A549 (cell line): Measurements from ENCODE around the gene CFAP97D2. TPM values are rescaled to one million over a fixed set of nuclear protein-coding genes. Genes with fewer than 3 reads are reported as not detected.
"Not testable (repeated sequence)": the region's sequence is repeated elsewhere in the genome, so short reads cannot be mapped to it uniquely, and the experiment has no call there.

Experiments used
- ATAC-seq, 2 experiments: fragments of 200-7000 bp in 1 of 2; fragments of >200 bp in 1 of 2; cut with Nextera tagmentation in 1 of 2; cut with Tn5 transposase in 1 of 2; 3 replicates each; pipeline versions ENCODE4 v1.8.0 to v1.9.1; 2018 to 2020; ENCODE audit warnings: mild to moderate bottlenecking in 1 of 2, moderate library complexity in 1 of 2
- CTCF ChIA-PET: fragments of 300-600 bp; sonication (Branson Sonifier 250); formaldehyde crosslinking; extraction: SDS; loops from one replicate; lab custom pipeline; 2021; ENCODE audit warnings: antibody characterized with exemption, inconsistent platforms; lab: Yijun Ruan, JAX
- POLR2A ChIA-PET: fragments of 350-600 bp; formaldehyde crosslinking; extraction: SDS; loops from one replicate; lab custom pipeline; 2021; ENCODE audit warnings: antibody characterized with exemption, inconsistent platforms; lab: Yijun Ruan, JAX
- DNase-seq, 2 experiments: peaks; one replicate each; pipeline versions ENCODE4 v3.0.0 to v3.0.0-alpha.2; 2011 to 2016; ENCODE audit warnings: low read depth in 1 of 2, low spot score in 1 of 2
- FAIRE-seq: peaks from 2 replicates; lab custom pipeline; 2011; peaks lifted over from hg19 to GRCh38; lab: Jason Lieb, UNC
- H3K27ac ChIP-seq, 2 experiments: fragments of >200 bp; sonication (Bioruptor Twin); formaldehyde crosslinking; 3 replicates each; pipeline ENCODE4 v1.5.1; 2016 to 2017
- H3K4me1 ChIP-seq: fragments of >200 bp; sonication (Bioruptor Twin); formaldehyde crosslinking; 3 replicates; pipeline ENCODE4 v1.6.1; 2016
- H3K4me2 ChIP-seq: fragments of >200 bp; sonication (Bioruptor Twin); formaldehyde crosslinking; 3 replicates; pipeline ENCODE4 v1.6.1; 2016
- H3K4me3 ChIP-seq: fragments of >200 bp; sonication (Bioruptor Twin); formaldehyde crosslinking; 3 replicates; pipeline ENCODE4 v1.5.1; 2016
- H3K9me3 ChIP-seq: fragments of >200 bp; sonication (Bioruptor Twin); formaldehyde crosslinking; 3 replicates; pipeline ENCODE4 v1.6.1; 2016
- BHLHE40 ChIP-seq: IDR thresholded peaks from 2 replicates; pipeline ENCODE4 v1.6.1; 2012; ENCODE audit warnings: low read depth, low read length, inconsistent platforms
- CBX2 ChIP-seq: fragments of 200-600 bp; sonication (generic); IDR thresholded peaks from 2 replicates; pipeline ENCODE4 v1.6.1; 2016; ENCODE audit warnings: low read depth, mild to moderate bottlenecking, borderline replicate concordance
- CHD4 ChIP-seq: fragments of 200-600 bp; sonication (generic); IDR thresholded peaks from 2 replicates; pipeline ENCODE4 v1.6.1; 2016; ENCODE audit warnings: antibody characterized with exemption, mild to moderate bottlenecking, borderline replicate concordance
- EHMT2 ChIP-seq: fragments of 200-600 bp; sonication (generic); IDR thresholded peaks from 2 replicates; pipeline ENCODE4 v1.6.1; 2016; ENCODE audit warnings: antibody characterized with exemption, low read depth, mild to moderate bottlenecking, moderate library complexity
- FOXS1 ChIP-seq: fragments of 250-450 bp; sonication (Bioruptor Pico); IDR thresholded peaks from 2 replicates; pipeline ENCODE4 v1.5.0; 2020; ENCODE audit warnings: mild to moderate bottlenecking, moderate library complexity
- HDAC2 ChIP-seq: fragments of 200-600 bp; sonication (generic); IDR thresholded peaks from 2 replicates; pipeline ENCODE4 v1.6.1; 2016
- JUN ChIP-seq, 2 experiments: fragments of >200 bp; sonication (Bioruptor Twin); formaldehyde crosslinking; IDR thresholded peaks; 2 replicates in 1 of 2; 3 replicates in 1 of 2; pipeline ENCODE4 v1.6.1; 2016 to 2017
- KDM1A ChIP-seq: fragments of 200-600 bp; sonication (generic); IDR thresholded peaks from 2 replicates; pipeline ENCODE4 v1.6.1; 2016; ENCODE audit warnings: low read depth, mild to moderate bottlenecking
- MAZ ChIP-seq: fragments of 150-350 bp; IDR thresholded peaks from 2 replicates; pipeline ENCODE4 v1.6.1; 2014; ENCODE audit warnings: antibody characterized with exemption, low read depth, low read length, borderline replicate concordance
- MYC ChIP-seq: IDR thresholded peaks from 2 replicates; pipeline ENCODE4 v1.6.1; 2012; ENCODE audit warnings: mild to moderate bottlenecking, inconsistent platforms, low read length, improper control_type of control experiment, borderline replicate concordance
- NPAS2 ChIP-seq: fragments of 250-450 bp; sonication (Bioruptor Pico); IDR thresholded peaks from 2 replicates; pipeline ENCODE4 v1.8.0; 2022; ENCODE audit warnings: mild to moderate bottlenecking, moderate library complexity, borderline replicate concordance
- POLR2A ChIP-seq: IDR thresholded peaks from 2 replicates; pipeline ENCODE4 v1.6.1; 2012; ENCODE audit warnings: mild to moderate bottlenecking, low read length
- RCOR1 ChIP-seq: fragments of 150-350 bp; IDR thresholded peaks from 2 replicates; pipeline ENCODE4 v1.6.1; 2014; ENCODE audit warnings: antibody characterized with exemption, low read length, low read depth
- RFX5 ChIP-seq: fragments of 450-650 bp; IDR thresholded peaks from 2 replicates; pipeline ENCODE4 v1.7.1; 2014; ENCODE audit warnings: antibody characterized with exemption, mild to moderate bottlenecking, moderate library complexity
- ZC3H11A ChIP-seq: fragments of 450-650 bp; IDR thresholded peaks from 2 replicates; pipeline ENCODE4 v1.6.1; 2014; ENCODE audit warnings: antibody characterized with exemption, mild to moderate bottlenecking
- ZSCAN20 ChIP-seq: fragments of 250-450 bp; sonication (Bioruptor Pico); IDR thresholded peaks from 2 replicates; pipeline ENCODE4 v1.8.0; 2022; ENCODE audit warnings: mild to moderate bottlenecking, moderate library complexity
- WGBS: methylation state at CpG from one replicate; pipeline ENCODE4 v1.1.6; 2017; ENCODE audit errors: missing lambda C conversion rate; 5-methylcytosine and 5-hydroxymethylcytosine counted together
- polyA plus RNA-seq, 4 experiments: library from polyadenylated mRNA; depleted of rRNA in 3 of 4; stranded (reverse); fragments of >200 nt; fragmentation: RNase III in 1 of 4; extraction: RNeasy Plus Mini Kit Qiagen cat#74134 plus additional on column Dnase treatment in 1 of 4; gene quantifications; 2 replicates in 3 of 4; 3 replicates in 1 of 4; pipeline ENCODE4 v1.2.3, GENCODE V29; 2011 to 2017
- TF ChIP-seq, protein P1 (sequence below): fragments of >200 bp; sonication (Bioruptor Twin); formaldehyde crosslinking; IDR thresholded peaks from 3 replicates; pipeline ENCODE4 v1.6.1; 2016
- TF ChIP-seq, protein P2 (sequence below): fragments of 450-650 bp; IDR thresholded peaks from 2 replicates; pipeline ENCODE4 v1.6.1; 2014; ENCODE audit warnings: antibody characterized with exemption
- TF ChIP-seq, protein P3 (sequence below): fragments of 250-450 bp; sonication (Bioruptor Pico); IDR thresholded peaks from 2 replicates; pipeline ENCODE4 v1.5.0; 2021; ENCODE audit warnings: mild to moderate bottlenecking, moderate library complexity, borderline replicate concordance
- TF ChIP-seq, protein P4 (sequence below): fragments of >200 bp; sonication (Bioruptor Twin); formaldehyde crosslinking; IDR thresholded peaks from 3 replicates; pipeline ENCODE4 v1.5.1; 2016

Gene CFAP97D2
- polyA plus RNA-seq, 2 of the 4 experiments (the other 2 are of a cell fraction), result not detected

DNA sequence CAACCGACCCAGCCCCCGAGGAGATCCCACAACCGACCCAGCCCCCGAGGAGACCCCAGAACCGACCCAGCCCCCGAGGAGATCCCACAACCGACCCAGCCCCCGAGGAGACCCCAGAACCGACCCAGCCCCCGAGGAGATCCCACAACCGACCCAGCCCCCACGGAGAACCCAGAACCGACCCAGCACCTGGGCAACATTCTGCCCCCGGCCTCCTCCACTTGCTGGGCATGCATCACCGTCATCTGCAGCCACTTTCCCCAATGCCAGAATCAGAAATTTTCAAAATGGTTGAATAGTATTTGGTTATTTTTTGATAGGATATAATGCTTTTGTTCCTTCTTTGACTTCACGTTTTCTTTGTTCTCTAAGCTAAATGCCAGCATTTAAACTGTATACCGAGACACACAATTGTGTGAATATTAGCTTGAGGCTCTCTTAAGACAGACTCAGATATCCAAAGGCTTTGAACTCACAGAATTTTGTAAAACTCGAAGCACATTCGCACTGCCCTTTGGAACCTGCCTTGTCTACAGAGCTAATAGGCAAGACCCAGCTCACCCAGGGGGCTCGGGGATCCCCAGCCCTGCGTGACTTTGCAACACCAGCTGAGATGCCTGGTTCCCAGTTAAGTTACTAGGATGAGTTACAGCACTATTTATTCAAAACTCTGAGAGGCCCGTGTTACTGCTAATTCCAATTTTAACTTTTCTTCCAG, 31.1 kb upstream of the CFAP97D2 start:
- FAIRE-seq (no peak), ATAC-seq (no peak), DNase-seq (no peak)
- Histone ChIP-seq H3K4me2 (no peak overlapping the region), H3K27ac (no peak overlapping the region), H3K4me3 (no peak overlapping the region), H3K4me1 (peaks cover 7% of the 10 kb centered on the region), H3K9me3 (no peaks in the 10 kb centered on the region)
- 74% methylated on average over 11 of the region's 22 CpGs for WGBS
- TF ChIP-seq FOXS1 (CRISPR knock-in tag) (no peak), ZC3H11A (no peak), MAZ (no peak), RFX5 (no peak)
- ChIA-PET POLR2A (no interaction called here), CTCF (interaction anchor here (0.9 kb wide), 1 partner anchor 80 kb away, joined by 3 read pairs; no protein-coding TSS in a partner anchor)

DNA sequence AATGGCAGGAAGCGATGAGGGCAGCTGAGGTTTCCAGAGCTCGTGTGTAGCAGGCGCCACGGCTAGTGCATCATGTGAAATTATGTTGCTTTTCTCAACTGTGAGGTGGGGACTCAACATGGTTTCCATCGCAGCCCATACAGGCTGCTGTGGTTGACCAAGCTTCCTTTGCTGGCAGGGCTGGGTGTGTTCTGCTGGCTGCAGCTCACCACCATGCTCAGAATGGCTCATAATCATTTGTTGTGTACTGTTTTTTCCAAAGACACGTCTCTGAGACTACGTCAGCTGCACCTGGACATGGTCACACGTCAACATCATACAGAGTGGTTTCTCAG, 30.6 kb upstream of the CFAP97D2 start:
- FAIRE-seq (no peak), ATAC-seq (no peak), DNase-seq (no peak)
- H3K4me2 ChIP-seq, result no peak overlapping the region
- TF ChIP-seq HDAC2 (no peak), RCOR1 (no peak), CBX2 (no peak), CHD4 (no peak)
- POLR2A ChIA-PET, result no interaction called here
- peaks cover 7% of the 10 kb centered on the region for H3K4me1 ChIP-seq
- H3K4me3 ChIP-seq, result no peak overlapping the region
- no peak overlapping the region for H3K27ac ChIP-seq
- no peaks in the 10 kb centered on the region for H3K9me3 ChIP-seq
- WGBS, result 84% methylated on average over 8 of the region's 8 CpGs
- CTCF ChIA-PET, result interaction anchor here (0.9 kb wide), 1 partner anchor 80 kb away, joined by 3 read pairs; no protein-coding TSS in a partner anchor

DNA sequence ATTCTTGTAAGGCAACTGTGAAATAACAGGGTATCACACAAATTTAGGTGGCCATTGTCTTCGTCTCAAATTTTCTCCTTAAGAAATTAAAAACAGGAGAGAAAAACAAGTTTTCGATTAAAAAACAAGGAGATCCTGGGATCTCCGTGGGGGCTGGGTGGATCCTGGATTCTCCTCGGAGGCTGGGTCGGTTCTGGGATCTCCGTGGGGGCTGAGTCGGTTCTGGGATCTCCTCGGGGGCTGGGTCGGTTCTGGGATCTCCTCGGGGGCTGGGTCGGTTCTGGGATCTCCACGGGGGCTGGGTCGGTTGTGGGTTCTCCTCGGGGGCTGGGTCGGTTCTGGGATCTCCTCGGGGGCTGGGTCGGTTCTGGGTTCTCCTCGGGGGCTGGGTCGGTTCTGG, 30.2 kb upstream of the CFAP97D2 start:
- ATAC-seq, H3K9me3 ChIP-seq, FAIRE-seq, H3K27ac ChIP-seq, H3K4me2 ChIP-seq, POLR2A ChIA-PET, H3K4me3 ChIP-seq, DNase-seq, CTCF ChIA-PET, H3K4me1 ChIP-seq: not testable (repeated sequence)
- WGBS, result 56% methylated on average over 9 of the region's 19 CpGs

DNA sequence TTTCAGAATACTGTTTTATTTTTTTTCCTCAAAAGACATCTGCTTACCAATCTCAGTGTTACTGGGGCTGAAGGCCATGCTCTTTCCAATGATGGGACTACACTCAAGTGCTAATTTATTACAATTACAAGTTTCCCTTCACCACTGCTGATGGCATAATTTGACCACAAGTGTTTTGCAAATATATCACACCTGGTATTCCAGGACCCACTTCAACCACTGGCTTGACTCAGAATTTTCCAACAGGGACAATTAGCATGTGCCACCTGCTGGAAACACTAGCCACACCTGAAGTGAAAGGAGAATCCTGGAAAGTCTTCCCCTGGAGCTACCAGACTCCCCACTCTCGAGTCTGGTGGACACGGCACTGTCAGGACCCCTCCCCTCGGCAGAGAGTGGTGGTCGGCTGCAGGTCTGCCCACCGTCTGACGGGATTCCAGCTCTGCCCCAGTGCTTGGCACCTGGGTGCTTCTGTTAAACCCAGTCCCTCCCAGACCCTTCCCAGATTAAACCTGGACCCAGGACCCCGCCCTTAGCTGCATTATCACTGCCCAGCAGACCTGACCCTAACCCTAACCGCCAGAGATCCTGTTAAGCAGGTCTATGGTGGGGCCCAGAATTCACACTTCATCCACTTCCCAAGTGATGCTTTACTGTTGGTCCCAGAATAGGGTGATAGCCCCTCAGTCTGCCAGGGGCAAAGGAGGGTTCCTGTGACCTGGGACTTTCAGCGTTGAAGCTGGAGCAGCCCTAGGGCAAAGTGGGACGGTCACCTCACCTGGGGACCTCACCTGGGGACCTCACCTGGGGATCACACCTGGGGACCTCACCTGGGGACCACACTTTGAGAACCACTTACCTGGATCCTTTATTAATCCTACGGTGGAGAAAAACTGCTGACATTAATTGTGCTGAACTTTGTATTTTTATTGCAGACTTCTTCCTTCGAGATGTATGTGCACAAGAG, 29.0 kb upstream of the CFAP97D2 start:
- DNase-seq, result no peak
- ChIA-PET CTCF (no interaction called here), POLR2A (no interaction called here)
- Histone ChIP-seq H3K27ac (no peak overlapping the region), H3K4me1 (no peaks in the 10 kb centered on the region), H3K4me2 (no peak overlapping the region), H3K9me3 (no peaks in the 10 kb centered on the region), H3K4me3 (no peak overlapping the region)
- ATAC-seq, result no peak
- no peak for TF ChIP-seq MAZ
- no peak for TF ChIP-seq JUN (IDR thresholded peaks at IDR 0.05)
- TF ChIP-seq, protein P1, sequence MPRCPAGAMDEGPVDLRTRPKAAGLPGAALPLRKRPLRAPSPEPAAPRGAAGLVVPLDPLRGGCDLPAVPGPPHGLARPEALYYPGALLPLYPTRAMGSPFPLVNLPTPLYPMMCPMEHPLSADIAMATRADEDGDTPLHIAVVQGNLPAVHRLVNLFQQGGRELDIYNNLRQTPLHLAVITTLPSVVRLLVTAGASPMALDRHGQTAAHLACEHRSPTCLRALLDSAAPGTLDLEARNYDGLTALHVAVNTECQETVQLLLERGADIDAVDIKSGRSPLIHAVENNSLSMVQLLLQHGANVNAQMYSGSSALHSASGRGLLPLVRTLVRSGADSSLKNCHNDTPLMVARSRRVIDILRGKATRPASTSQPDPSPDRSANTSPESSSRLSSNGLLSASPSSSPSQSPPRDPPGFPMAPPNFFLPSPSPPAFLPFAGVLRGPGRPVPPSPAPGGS, result no peak
- TF ChIP-seq, protein P2, sequence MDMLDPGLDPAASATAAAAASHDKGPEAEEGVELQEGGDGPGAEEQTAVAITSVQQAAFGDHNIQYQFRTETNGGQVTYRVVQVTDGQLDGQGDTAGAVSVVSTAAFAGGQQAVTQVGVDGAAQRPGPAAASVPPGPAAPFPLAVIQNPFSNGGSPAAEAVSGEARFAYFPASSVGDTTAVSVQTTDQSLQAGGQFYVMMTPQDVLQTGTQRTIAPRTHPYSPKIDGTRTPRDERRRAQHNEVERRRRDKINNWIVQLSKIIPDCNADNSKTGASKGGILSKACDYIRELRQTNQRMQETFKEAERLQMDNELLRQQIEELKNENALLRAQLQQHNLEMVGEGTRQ, result no peak
- TF ChIP-seq, protein P3, sequence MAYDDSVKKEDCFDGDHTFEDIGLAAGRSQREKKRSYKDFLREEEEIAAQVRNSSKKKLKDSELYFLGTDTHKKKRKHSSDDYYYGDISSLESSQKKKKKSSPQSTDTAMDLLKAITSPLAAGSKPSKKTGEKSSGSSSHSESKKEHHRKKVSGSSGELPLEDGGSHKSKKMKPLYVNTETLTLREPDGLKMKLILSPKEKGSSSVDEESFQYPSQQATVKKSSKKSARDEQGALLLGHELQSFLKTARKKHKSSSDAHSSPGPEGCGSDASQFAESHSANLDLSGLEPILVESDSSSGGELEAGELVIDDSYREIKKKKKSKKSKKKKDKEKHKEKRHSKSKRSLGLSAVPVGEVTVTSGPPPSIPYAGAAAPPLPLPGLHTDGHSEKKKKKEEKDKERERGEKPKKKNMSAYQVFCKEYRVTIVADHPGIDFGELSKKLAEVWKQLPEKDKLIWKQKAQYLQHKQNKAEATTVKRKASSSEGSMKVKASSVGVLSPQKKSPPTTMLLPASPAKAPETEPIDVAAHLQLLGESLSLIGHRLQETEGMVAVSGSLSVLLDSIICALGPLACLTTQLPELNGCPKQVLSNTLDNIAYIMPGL (CRISPR knock-in tag), result no peak
- TF ChIP-seq BHLHE40, result no peak
- no peak for TF ChIP-seq ZC3H11A
- no peak for TF ChIP-seq NPAS2 (CRISPR knock-in tag)
- no peak for TF ChIP-seq KDM1A
- no peak for TF ChIP-seq ZSCAN20 (CRISPR knock-in tag)
- TF ChIP-seq, protein P4, sequence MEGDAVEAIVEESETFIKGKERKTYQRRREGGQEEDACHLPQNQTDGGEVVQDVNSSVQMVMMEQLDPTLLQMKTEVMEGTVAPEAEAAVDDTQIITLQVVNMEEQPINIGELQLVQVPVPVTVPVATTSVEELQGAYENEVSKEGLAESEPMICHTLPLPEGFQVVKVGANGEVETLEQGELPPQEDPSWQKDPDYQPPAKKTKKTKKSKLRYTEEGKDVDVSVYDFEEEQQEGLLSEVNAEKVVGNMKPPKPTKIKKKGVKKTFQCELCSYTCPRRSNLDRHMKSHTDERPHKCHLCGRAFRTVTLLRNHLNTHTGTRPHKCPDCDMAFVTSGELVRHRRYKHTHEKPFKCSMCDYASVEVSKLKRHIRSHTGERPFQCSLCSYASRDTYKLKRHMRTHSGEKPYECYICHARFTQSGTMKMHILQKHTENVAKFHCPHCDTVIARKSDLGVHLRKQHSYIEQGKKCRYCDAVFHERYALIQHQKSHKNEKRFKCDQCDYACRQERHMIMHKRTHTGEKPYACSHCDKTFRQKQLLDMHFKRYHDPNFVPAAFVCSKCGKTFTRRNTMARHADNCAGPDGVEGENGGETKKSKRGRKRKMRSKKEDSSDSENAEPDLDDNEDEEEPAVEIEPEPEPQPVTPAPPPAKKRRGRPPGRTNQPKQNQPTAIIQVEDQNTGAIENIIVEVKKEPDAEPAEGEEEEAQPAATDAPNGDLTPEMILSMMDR, result no peak
- no peak for TF ChIP-seq EHMT2
- no peak for TF ChIP-seq POLR2A
- no peak for TF ChIP-seq MYC
- FAIRE-seq, result no peak
- 76% methylated on average over 9 of the region's 12 CpGs for WGBS
